WI38 (cell line): ENCODE measurements around the gene RPS6KB2.

Experiments used
- H3K4me3 ChIP-seq: 2 replicates; pipeline ENCODE4 v1.5.1; 2011; ENCODE audit warnings: low read depth, mild to moderate bottlenecking, control low read depth, low read length
- TF ChIP-seq, protein P1 (sequence below): IDR thresholded peaks from 2 replicates; pipeline ENCODE4 v1.5.1; 2012; ENCODE audit warnings: low read depth, mild to moderate bottlenecking, control low read depth, low read length

The RPS6KB2 gene

DNA sequence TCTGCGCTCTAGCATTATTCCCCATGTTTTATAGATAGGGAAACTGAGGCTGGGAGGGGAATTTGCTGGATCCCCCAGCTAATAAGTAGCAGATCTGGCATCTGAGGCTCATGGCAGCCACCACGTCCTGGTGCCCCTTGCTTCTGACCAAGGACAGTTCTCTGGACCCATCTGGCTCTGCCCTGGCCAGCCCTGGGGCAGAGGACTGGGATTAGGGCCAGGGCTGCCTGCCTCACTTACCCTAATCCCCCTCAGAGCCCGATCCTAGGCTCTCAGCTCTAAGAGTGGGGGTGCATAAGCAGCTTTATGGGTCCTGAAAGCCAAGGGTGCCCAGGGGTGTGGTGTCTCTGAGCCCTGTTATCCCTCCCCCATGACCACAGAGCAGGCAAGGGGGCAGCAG is 26.8 kb downstream of the RPS6KB2 start, which contains the start of gene CABP4:
Gene CABP4, plus strand, starts transcription at position 301 of the 400 bp plus-strand sequence. Its CDS starts 70 bp downstream, at position 371.
- H3K4me3 ChIP-seq: no peak within 1 kb of the TSS
- TF ChIP-seq, protein P1, sequence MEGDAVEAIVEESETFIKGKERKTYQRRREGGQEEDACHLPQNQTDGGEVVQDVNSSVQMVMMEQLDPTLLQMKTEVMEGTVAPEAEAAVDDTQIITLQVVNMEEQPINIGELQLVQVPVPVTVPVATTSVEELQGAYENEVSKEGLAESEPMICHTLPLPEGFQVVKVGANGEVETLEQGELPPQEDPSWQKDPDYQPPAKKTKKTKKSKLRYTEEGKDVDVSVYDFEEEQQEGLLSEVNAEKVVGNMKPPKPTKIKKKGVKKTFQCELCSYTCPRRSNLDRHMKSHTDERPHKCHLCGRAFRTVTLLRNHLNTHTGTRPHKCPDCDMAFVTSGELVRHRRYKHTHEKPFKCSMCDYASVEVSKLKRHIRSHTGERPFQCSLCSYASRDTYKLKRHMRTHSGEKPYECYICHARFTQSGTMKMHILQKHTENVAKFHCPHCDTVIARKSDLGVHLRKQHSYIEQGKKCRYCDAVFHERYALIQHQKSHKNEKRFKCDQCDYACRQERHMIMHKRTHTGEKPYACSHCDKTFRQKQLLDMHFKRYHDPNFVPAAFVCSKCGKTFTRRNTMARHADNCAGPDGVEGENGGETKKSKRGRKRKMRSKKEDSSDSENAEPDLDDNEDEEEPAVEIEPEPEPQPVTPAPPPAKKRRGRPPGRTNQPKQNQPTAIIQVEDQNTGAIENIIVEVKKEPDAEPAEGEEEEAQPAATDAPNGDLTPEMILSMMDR: no peak

DNA sequence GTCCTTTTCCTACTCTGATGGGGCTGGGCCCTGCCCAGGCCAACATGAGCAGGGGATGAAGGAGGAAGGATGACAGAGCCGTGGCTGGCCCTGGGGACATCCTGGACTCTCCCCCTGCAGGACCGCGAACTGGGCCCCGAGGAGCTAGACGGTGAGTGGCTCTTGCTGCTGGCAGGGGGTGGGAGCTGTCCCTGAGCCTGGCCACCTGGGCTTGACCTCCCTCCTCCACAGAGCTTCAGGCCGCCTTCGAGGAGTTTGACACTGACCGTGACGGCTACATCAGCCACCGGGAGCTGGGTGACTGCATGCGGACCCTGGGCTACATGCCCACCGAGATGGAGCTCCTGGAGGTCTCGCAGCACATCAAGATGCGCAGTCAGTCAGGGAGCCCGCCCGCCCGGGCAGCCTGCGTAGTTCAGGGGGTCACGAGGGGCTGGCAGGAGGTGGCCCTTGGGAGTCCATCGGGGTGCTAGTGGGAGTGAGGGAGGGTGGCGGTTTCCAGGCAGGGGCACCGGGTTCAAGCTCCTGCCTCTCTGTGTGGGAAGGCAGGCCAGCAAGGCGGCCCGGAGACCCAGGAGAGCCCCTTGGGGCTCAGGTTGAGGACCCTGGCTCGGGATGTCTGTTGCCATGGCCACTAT is 27.9 kb downstream of the RPS6KB2 start:
- no peak overlapping the region for H3K4me3 ChIP-seq
- TF ChIP-seq, protein P1: no peak

DNA sequence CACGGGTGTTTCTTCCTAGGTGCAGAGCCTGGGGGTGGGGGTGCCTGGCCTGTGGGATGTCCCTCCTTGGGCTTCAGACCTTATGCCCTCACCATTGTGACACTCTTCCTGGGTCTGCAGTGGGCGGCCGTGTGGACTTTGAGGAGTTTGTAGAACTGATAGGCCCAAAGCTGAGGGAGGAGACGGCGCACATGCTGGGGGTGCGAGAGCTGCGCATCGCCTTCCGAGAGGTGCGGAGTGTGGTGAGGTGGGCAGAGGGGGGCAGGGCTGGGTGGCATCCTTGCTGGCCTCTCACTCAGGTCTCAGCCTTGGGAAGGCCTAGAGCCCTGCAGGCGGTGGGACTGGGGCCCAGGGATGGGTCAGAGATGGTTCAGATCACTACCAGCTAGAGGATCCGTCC is 29.2 kb downstream of the RPS6KB2 start:
- H3K4me3 ChIP-seq: no peak overlapping the region
- TF ChIP-seq, protein P1: no peak

DNA sequence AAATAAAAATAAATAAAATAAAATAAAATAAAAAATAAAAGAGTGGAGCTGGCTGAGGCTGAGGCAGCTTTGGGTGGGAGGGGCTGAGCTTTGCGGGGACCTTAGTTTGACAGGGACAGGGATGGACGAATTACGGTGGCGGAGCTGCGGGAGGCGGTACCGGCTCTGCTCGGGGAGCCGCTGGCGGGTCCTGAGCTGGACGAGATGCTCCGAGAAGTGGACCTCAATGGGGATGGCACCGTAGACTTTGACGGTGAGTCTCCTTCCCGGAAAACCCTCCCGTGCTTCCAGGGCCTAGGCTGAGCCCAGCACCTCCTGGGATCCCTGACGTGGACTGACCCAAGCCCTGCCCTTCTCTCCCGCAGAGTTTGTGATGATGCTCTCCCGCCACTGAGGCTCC is 30.0 kb downstream of the RPS6KB2 start:
- H3K4me3 ChIP-seq: no peak overlapping the region
- TF ChIP-seq, protein P1: no peak

DNA sequence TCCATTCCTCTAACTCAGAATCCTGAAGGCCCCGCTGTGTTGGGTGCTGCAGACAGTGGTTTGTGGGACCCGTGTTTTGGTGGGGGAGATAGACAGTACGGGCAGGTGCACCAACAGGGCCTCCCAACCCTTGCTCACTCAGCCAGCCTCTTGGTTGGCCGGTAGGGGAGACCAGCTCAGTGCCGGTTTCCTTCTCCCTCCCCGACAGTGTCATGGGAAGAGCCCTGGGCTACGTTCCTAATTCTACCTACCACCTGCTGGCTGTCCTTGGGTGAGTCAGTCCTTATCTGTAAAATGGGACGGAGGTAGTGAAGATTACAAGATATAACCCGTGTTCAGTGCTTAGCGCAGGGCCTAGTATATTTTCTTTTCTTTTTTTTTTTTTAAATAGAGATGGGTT is 34.9 kb downstream of the RPS6KB2 start:
- TF ChIP-seq, protein P1: no peak

DNA sequence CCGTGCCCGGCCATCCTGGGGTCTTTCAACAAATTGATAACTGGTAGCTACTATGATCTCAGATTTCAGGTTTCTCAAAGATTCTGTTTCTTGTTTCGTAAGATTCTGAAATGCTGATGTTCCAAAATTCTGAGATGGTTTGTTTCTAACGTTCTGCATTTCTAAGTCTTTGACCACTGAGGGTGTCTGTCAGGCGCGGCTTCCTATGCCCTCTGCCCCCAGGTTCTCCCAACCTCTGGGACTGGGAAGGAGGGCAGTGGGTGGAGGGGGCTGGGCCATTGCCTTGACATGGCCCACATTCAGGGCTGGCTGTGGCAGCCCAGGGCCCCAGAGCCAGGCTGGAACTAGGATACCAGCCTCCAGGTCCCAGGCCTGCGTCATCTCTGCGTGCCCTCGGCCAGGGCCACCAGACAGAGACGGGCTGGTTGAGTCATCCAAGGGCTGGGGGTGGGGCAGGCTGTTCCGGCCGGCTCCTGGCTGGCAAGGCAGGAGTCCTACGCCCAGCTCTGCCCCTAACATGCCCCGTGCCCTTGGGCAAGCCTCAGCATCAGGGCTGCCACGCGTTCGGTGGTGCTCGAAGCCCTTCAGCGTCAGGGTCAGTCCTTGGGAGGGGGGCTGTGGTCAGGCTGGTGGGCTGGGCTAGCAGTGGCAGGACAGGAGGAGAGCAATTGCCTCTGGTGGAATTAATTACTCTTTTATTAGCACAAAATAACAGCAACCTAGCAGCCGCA is 35.6 kb downstream of the RPS6KB2 start:
- TF ChIP-seq, protein P1: no peak
- H3K4me3 ChIP-seq: no peak overlapping the region

More for the DNA sequence above, 34.9 kb downstream of the RPS6KB2 start:
- no peak overlapping the region for H3K4me3 ChIP-seq
